ENCODE data around the gene CETP. TPM values are rescaled to one million over a fixed set of nuclear protein-coding genes. Genes with fewer than 3 reads are reported as not detected.

Gene CETP
- total and polyA plus RNA-seq, 2 donors (not counting 1 experiment from before 2014, with no cell fraction given): 0.06 TPM; not detected in 1

DNA sequence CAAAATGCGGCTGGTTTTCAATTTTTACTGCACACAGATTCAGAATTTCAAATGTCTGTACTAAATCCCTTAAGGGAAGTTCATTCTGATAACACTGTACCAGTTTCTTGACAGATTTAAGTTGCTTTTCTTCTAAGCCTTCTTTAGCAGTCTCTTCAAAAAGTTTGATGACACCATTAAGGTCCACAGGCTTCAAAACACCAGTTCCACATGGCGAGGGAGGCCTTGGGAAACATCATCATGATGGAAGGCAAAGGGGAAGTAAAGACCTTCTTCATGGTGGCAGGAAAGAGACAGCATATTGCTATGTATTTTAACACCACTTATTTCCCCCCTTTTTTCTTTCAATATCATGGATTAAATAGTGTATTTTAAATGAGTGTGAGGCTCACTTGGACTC, 52.2 kb downstream of the CETP start:
- Histone ChIP-seq H3K4me3 (replicated peaks in 1 of 4; ENCODE audit: control extremely low read depth in 1 of 4, insufficient read depth in 1 of 4, low read depth in 3 of 4, low read length in 4 of 4) (no peak overlapping the region), H3K36me3 (ENCODE audit: control insufficient read depth, insufficient read depth, low read length) (peaks cover 15% of the 10 kb centered on the region), H3K4me1 (ENCODE audit: control insufficient read depth, extremely low read depth, insufficient read depth, low read length) (peaks cover 7% of the 10 kb centered on the region), H2AFZ (ENCODE audit: low read length) (no peak overlapping the region), H3K79me2 (ENCODE audit: control insufficient read depth, insufficient read depth, low read length) (peaks cover 32% of the 10 kb centered on the region), H3K27ac (ENCODE audit: insufficient read depth, low read length) (no peak overlapping the region), H3K27me3 (ENCODE audit: control insufficient read depth, insufficient read depth, low read length) (no peaks in the 10 kb centered on the region), H3K9ac (ENCODE audit: insufficient read depth, low read length) (no peak overlapping the region), H3K9me3 (ENCODE audit: control insufficient read depth, insufficient read depth, low read depth, low read length) (no peaks in the 10 kb centered on the region), H4K20me1 (ENCODE audit: control insufficient read depth, extremely low read depth, insufficient read depth, low read length) (no peaks in the 10 kb centered on the region), H3K4me2 (ENCODE audit: extremely low read depth, insufficient read depth, low read length) (no peak overlapping the region)
- TF ChIP-seq, protein P1, sequence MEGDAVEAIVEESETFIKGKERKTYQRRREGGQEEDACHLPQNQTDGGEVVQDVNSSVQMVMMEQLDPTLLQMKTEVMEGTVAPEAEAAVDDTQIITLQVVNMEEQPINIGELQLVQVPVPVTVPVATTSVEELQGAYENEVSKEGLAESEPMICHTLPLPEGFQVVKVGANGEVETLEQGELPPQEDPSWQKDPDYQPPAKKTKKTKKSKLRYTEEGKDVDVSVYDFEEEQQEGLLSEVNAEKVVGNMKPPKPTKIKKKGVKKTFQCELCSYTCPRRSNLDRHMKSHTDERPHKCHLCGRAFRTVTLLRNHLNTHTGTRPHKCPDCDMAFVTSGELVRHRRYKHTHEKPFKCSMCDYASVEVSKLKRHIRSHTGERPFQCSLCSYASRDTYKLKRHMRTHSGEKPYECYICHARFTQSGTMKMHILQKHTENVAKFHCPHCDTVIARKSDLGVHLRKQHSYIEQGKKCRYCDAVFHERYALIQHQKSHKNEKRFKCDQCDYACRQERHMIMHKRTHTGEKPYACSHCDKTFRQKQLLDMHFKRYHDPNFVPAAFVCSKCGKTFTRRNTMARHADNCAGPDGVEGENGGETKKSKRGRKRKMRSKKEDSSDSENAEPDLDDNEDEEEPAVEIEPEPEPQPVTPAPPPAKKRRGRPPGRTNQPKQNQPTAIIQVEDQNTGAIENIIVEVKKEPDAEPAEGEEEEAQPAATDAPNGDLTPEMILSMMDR (conservative IDR thresholded peaks at IDR 0.05 in 1 of 2, IDR thresholded peaks at IDR 0.05 in 1 of 2; ENCODE audit: low read depth in 1 of 2, low read length in 2 of 2): no peak
- TF ChIP-seq EZH2 (IDR thresholded peaks at IDR 0.05; ENCODE audit: low read length, missing control alignments): no peak
- DNase-seq (ENCODE audit: low read depth in 2 of 2): no peak

DNA sequence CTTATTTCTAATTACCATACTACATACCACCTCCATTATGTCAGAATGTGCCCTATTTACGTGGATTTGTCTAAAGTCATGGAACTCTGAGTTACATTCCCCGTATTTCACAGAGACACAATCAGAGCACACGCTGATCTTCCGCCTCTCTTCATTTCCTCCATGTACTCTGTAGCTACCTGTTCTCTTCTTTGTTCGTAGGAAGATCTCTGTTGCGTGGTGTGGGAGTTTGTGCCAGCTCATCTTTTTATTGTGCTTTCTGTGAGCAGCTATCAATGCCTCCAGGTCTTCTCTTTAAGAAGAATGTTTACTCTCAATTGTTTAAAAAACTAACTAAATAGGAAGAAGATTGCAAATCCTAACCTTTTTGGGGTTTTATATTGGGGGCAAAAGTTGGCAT, 54.6 kb downstream of the CETP start:
- no peak for TF ChIP-seq EZH2 (IDR thresholded peaks at IDR 0.05; ENCODE audit: low read length, missing control alignments)
- TF ChIP-seq, protein P1 (conservative IDR thresholded peaks at IDR 0.05 in 1 of 2, IDR thresholded peaks at IDR 0.05 in 1 of 2; ENCODE audit: low read depth in 1 of 2, low read length in 2 of 2): no peak

DNA sequence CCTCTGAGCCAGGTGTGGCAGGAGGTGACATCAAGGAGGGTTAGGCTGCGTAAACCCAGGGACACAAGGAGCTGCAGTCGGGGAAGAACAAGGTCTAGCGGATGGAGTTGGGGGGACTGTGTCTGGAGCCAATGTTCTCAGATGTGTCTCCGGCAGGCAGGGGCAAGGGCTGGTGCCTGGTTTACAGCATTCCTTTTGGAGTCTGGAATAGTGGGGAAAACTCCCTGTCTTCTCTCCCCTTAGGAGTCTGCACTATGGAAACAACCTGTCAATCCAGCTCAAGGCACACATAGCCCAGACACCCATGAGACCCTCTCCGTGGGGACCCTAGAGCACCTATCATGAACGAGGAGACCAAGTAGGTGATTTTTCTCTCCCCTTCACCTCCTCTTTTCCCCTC, 55.1 kb downstream of the CETP start:
- no peak for DNase-seq (ENCODE audit: low read depth in 2 of 2)
- peaks cover 28% of the 10 kb centered on the region for H3K36me3 ChIP-seq (ENCODE audit: control insufficient read depth, insufficient read depth, low read length)
- no peak for TF ChIP-seq EZH2 (IDR thresholded peaks at IDR 0.05; ENCODE audit: low read length, missing control alignments)
- TF ChIP-seq, protein P1 (conservative IDR thresholded peaks at IDR 0.05 in 1 of 2, IDR thresholded peaks at IDR 0.05 in 1 of 2; ENCODE audit: low read depth in 1 of 2, low read length in 2 of 2): no peak
- H3K4me1 ChIP-seq (ENCODE audit: control insufficient read depth, extremely low read depth, insufficient read depth, low read length): peaks cover 6% of the 10 kb centered on the region
- H3K27ac ChIP-seq (ENCODE audit: insufficient read depth, low read length): no peak overlapping the region
- no peak overlapping the region for H2AFZ ChIP-seq (ENCODE audit: low read length)
- no peaks in the 10 kb centered on the region for H3K27me3 ChIP-seq (ENCODE audit: control insufficient read depth, insufficient read depth, low read length)
- no peaks in the 10 kb centered on the region for H3K9me3 ChIP-seq (ENCODE audit: control insufficient read depth, insufficient read depth, low read depth, low read length)
- H4K20me1 ChIP-seq (ENCODE audit: control insufficient read depth, extremely low read depth, insufficient read depth, low read length): no peaks in the 10 kb centered on the region
- peaks cover 16% of the 10 kb centered on the region for H3K79me2 ChIP-seq (ENCODE audit: control insufficient read depth, insufficient read depth, low read length)
- H3K4me2 ChIP-seq (ENCODE audit: extremely low read depth, insufficient read depth, low read length): no peak overlapping the region
- H3K4me3 ChIP-seq (replicated peaks in 1 of 4; ENCODE audit: control extremely low read depth in 1 of 4, insufficient read depth in 1 of 4, low read depth in 3 of 4, low read length in 4 of 4): no peak overlapping the region
- H3K9ac ChIP-seq (ENCODE audit: insufficient read depth, low read length): no peak overlapping the region

More for the DNA sequence above, 54.6 kb downstream of the CETP start:
- Histone ChIP-seq H3K4me2 (ENCODE audit: extremely low read depth, insufficient read depth, low read length) (no peak overlapping the region), H3K9ac (ENCODE audit: insufficient read depth, low read length) (no peak overlapping the region), H3K36me3 (ENCODE audit: control insufficient read depth, insufficient read depth, low read length) (peaks cover 23% of the 10 kb centered on the region), H2AFZ (ENCODE audit: low read length) (no peak overlapping the region), H3K27ac (ENCODE audit: insufficient read depth, low read length) (no peak overlapping the region), H3K4me3 (replicated peaks in 1 of 4; ENCODE audit: control extremely low read depth in 1 of 4, insufficient read depth in 1 of 4, low read depth in 3 of 4, low read length in 4 of 4) (no peak overlapping the region), H3K79me2 (ENCODE audit: control insufficient read depth, insufficient read depth, low read length) (peaks cover 21% of the 10 kb centered on the region), H3K9me3 (ENCODE audit: control insufficient read depth, insufficient read depth, low read depth, low read length) (no peaks in the 10 kb centered on the region), H4K20me1 (ENCODE audit: control insufficient read depth, extremely low read depth, insufficient read depth, low read length) (no peaks in the 10 kb centered on the region), H3K4me1 (ENCODE audit: control insufficient read depth, extremely low read depth, insufficient read depth, low read length) (peaks cover 7% of the 10 kb centered on the region), H3K27me3 (ENCODE audit: control insufficient read depth, insufficient read depth, low read length) (no peaks in the 10 kb centered on the region)
- peak in 1 of 2 donors; percentile 23 for DNase-seq (ENCODE audit: low read depth in 2 of 2)

Measured in fibroblast of lung (primary cell).